ENCODE measurements around the gene ADCY10. TPM values are rescaled to one million over a fixed set of nuclear protein-coding genes. Genes with fewer than 3 reads are reported as not detected.
"Not testable (repeated sequence)": the region's sequence is repeated elsewhere in the genome, so short reads cannot be mapped to it uniquely, and the experiment has no call there.

ADCY10 gene
- total and polyA plus RNA-seq, 2 experiments from 2014 or later: not detected

GRCh38 chr1:167929725-167930124, 15.8 kb upstream of the ADCY10 start (continued):
- TF ChIP-seq, protein P1, sequence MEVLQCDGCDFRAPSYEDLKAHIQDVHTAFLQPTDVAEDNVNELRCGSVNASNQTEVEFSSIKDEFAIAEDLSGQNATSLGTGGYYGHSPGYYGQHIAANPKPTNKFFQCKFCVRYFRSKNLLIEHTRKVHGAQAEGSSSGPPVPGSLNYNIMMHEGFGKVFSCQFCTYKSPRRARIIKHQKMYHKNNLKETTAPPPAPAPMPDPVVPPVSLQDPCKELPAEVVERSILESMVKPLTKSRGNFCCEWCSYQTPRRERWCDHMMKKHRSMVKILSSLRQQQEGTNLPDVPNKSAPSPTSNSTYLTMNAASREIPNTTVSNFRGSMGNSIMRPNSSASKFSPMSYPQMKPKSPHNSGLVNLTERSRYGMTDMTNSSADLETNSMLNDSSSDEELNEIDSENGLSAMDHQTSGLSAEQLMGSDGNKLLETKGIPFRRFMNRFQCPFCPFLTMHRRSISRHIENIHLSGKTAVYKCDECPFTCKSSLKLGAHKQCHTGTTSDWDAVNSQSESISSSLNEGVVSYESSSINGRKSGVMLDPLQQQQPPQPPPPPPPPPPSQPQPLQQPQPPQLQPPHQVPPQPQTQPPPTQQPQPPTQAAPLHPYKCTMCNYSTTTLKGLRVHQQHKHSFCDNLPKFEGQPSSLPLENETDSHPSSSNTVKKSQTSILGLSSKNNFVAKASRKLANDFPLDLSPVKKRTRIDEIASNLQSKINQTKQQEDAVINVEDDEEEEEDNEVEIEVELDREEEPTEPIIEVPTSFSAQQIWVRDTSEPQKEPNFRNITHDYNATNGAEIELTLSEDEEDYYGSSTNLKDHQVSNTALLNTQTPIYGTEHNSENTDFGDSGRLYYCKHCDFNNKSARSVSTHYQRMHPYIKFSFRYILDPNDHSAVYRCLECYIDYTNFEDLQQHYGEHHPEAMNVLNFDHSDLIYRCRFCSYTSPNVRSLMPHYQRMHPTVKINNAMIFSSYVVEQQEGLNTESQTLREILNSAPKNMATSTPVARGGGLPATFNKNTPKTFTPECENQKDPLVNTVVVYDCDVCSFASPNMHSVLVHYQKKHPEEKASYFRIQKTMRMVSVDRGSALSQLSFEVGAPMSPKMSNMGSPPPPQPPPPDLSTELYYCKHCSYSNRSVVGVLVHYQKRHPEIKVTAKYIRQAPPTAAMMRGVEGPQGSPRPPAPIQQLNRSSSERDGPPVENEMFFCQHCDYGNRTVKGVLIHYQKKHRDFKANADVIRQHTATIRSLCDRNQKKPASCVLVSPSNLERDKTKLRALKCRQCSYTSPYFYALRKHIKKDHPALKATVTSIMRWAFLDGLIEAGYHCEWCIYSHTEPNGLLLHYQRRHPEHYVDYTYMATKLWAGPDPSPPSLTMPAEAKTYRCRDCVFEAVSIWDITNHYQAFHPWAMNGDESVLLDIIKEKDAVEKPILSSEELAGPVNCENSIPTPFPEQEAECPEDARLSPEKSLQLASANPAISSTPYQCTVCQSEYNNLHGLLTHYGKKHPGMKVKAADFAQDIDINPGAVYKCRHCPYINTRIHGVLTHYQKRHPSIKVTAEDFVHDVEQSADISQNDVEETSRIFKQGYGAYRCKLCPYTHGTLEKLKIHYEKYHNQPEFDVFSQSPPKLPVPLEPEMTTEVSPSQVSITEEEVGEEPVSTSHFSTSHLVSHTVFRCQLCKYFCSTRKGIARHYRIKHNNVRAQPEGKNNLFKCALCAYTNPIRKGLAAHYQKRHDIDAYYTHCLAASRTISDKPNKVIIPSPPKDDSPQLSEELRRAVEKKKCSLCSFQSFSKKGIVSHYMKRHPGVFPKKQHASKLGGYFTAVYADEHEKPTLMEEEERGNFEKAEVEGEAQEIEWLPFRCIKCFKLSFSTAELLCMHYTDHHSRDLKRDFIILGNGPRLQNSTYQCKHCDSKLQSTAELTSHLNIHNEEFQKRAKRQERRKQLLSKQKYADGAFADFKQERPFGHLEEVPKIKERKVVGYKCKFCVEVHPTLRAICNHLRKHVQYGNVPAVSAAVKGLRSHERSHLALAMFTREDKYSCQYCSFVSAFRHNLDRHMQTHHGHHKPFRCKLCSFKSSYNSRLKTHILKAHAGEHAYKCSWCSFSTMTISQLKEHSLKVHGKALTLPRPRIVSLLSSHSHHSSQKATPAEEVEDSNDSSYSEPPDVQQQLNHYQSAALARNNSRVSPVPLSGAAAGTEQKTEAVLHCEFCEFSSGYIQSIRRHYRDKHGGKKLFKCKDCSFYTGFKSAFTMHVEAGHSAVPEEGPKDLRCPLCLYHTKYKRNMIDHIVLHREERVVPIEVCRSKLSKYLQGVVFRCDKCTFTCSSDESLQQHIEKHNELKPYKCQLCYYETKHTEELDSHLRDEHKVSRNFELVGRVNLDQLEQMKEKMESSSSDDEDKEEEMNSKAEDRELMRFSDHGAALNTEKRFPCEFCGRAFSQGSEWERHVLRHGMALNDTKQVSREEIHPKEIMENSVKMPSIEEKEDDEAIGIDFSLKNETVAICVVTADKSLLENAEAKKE (CRISPR knock-in tag; IDR thresholded peaks at IDR 0.05): no peak
- TF ChIP-seq NANOG (IDR thresholded peaks at IDR 0.05; ENCODE audit: borderline replicate concordance): no peak
- no peak for TF ChIP-seq EZH2phosphoT487 (IDR thresholded peaks at IDR 0.05; ENCODE audit: unreplicated experiment)
- TF ChIP-seq ZNF114 (CRISPR knock-in tag; IDR thresholded peaks at IDR 0.05): no peak
- TF ChIP-seq CREB1 (CRISPR knock-in tag; IDR thresholded peaks at IDR 0.05; ENCODE audit: low read depth): no peak
- TF ChIP-seq, protein P2, sequence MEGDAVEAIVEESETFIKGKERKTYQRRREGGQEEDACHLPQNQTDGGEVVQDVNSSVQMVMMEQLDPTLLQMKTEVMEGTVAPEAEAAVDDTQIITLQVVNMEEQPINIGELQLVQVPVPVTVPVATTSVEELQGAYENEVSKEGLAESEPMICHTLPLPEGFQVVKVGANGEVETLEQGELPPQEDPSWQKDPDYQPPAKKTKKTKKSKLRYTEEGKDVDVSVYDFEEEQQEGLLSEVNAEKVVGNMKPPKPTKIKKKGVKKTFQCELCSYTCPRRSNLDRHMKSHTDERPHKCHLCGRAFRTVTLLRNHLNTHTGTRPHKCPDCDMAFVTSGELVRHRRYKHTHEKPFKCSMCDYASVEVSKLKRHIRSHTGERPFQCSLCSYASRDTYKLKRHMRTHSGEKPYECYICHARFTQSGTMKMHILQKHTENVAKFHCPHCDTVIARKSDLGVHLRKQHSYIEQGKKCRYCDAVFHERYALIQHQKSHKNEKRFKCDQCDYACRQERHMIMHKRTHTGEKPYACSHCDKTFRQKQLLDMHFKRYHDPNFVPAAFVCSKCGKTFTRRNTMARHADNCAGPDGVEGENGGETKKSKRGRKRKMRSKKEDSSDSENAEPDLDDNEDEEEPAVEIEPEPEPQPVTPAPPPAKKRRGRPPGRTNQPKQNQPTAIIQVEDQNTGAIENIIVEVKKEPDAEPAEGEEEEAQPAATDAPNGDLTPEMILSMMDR (conservative IDR thresholded peaks at IDR 0.05; ENCODE audit: low read depth in 2 of 2): no peak
- no peak for TF ChIP-seq POLR2AphosphoS5 (IDR thresholded peaks at IDR 0.05; ENCODE audit: low read depth)
- TF ChIP-seq, protein P3, sequence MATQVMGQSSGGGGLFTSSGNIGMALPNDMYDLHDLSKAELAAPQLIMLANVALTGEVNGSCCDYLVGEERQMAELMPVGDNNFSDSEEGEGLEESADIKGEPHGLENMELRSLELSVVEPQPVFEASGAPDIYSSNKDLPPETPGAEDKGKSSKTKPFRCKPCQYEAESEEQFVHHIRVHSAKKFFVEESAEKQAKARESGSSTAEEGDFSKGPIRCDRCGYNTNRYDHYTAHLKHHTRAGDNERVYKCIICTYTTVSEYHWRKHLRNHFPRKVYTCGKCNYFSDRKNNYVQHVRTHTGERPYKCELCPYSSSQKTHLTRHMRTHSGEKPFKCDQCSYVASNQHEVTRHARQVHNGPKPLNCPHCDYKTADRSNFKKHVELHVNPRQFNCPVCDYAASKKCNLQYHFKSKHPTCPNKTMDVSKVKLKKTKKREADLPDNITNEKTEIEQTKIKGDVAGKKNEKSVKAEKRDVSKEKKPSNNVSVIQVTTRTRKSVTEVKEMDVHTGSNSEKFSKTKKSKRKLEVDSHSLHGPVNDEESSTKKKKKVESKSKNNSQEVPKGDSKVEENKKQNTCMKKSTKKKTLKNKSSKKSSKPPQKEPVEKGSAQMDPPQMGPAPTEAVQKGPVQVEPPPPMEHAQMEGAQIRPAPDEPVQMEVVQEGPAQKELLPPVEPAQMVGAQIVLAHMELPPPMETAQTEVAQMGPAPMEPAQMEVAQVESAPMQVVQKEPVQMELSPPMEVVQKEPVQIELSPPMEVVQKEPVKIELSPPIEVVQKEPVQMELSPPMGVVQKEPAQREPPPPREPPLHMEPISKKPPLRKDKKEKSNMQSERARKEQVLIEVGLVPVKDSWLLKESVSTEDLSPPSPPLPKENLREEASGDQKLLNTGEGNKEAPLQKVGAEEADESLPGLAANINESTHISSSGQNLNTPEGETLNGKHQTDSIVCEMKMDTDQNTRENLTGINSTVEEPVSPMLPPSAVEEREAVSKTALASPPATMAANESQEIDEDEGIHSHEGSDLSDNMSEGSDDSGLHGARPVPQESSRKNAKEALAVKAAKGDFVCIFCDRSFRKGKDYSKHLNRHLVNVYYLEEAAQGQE (IDR thresholded peaks at IDR 0.05; ENCODE audit: unreplicated experiment): no peak
- TF ChIP-seq, protein P4, sequence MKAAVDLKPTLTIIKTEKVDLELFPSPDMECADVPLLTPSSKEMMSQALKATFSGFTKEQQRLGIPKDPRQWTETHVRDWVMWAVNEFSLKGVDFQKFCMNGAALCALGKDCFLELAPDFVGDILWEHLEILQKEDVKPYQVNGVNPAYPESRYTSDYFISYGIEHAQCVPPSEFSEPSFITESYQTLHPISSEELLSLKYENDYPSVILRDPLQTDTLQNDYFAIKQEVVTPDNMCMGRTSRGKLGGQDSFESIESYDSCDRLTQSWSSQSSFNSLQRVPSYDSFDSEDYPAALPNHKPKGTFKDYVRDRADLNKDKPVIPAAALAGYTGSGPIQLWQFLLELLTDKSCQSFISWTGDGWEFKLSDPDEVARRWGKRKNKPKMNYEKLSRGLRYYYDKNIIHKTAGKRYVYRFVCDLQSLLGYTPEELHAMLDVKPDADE (IDR thresholded peaks at IDR 0.05): no peak
- TF ChIP-seq STAT1 (IDR thresholded peaks at IDR 0.05; ENCODE audit: unreplicated experiment): no peak

DNA sequence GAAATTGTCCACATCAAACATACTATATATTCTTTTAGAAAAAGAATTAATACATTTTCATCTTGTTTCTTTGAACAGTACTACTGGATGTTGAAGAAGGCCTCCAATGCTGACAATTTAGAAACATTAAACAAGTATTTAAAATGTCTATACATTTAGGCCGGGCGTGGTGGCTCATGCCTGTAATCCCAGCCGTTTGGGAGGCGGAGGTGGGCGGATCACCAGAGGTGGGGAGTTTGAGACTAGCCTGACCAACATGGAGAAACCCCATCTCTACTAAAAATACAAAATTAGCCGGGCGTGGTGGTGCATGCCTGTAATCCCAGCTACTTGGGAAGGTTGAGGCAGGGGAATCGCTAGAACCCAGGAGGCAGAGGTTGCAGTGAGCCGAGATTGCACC, 15.0 kb upstream of the ADCY10 start:
- not testable (repeated sequence) for H3K27ac Mint-ChIP-seq; H3K27me3 Mint-ChIP-seq (ENCODE audit: insufficient read depth, low read depth, poor library complexity); H3K9me2 ChIP-seq (ENCODE audit: insufficient read depth); H4K20me1 ChIP-seq (replicated peaks; ENCODE audit: insufficient read depth); H3K27me3 ChIP-seq (ENCODE audit: insufficient read depth); ATAC-seq; H3K27ac ChIP-seq (ENCODE audit: low read depth); H3K36me3 Mint-ChIP-seq (ENCODE audit: low read depth); H3F3A ChIP-seq (replicated peaks; ENCODE audit: low read depth); H3K36me3 ChIP-seq (ENCODE audit: insufficient read depth); H3K4me3 ChIP-seq; H3K4me2 ChIP-seq; H3K9me3 Mint-ChIP-seq; H3K4me3 Mint-ChIP-seq; H3K4me1 Mint-ChIP-seq; H2AFZ ChIP-seq; DNase-seq (ENCODE audit: low spot score)
- Histone ChIP-seq H3K4me1 (ENCODE audit: insufficient read depth) (peaks cover 34% of the 10 kb centered on the region), H3K79me2 (replicated peaks; ENCODE audit: insufficient read depth) (peaks cover 33% of the 10 kb centered on the region)

All from GM23338 (cell line).